ENCODE results near the gene FGF22. TPM values are rescaled to one million over a fixed set of nuclear protein-coding genes. Genes with fewer than 3 reads are reported as not detected.

FGF22 gene
- polyA plus RNA-seq, 2 of the 4 experiments (the other 2 are of a cell fraction), result 0.13 to 1.0 TPM

GRCh38 chr19:679418-680286 is 40.0 kb downstream of the FGF22 start (continued):
- no peak for TF ChIP-seq FOSL2 (IDR thresholded peaks at IDR 0.05)
- TF ChIP-seq FOSL2 (CRISPR knock-in tag; IDR thresholded peaks at IDR 0.05), result no peak
- TF ChIP-seq SMC3 (IDR thresholded peaks at IDR 0.05), result no peak
- no peak for TF ChIP-seq EP300 (IDR thresholded peaks at IDR 0.05)
- peak; percentile 9; the same call in 1 of the 2 replicates for TF ChIP-seq PBX3 (IDR thresholded peaks at IDR 0.05)
- peak; percentile 48; the same call in 1 of the 2 replicates for TF ChIP-seq PHF8 (IDR thresholded peaks at IDR 0.05; ENCODE audit: borderline replicate concordance, low read depth)
- no peak for TF ChIP-seq HDAC2 (IDR thresholded peaks at IDR 0.05)
- TF ChIP-seq MAX (IDR thresholded peaks at IDR 0.05), result no peak; the same call in 1 of the 2 replicates
- no peak for TF ChIP-seq HOXB13 (CRISPR knock-in tag; IDR thresholded peaks at IDR 0.05; ENCODE audit: low read depth)
- TF ChIP-seq JUN (IDR thresholded peaks at IDR 0.05), result peak in 1 of 2 experiments; percentile 87; a peak in 1 of 5 replicates
- TF ChIP-seq CTCF (IDR thresholded peaks at IDR 0.05), result no peak
- TF ChIP-seq CHD2 (IDR thresholded peaks at IDR 0.05; ENCODE audit: low read length, partially characterized antibody), result no peak
- TF ChIP-seq FOSB (CRISPR knock-in tag; IDR thresholded peaks at IDR 0.05), result no peak
- no peak for TF ChIP-seq HOXA7 (CRISPR knock-in tag; IDR thresholded peaks at IDR 0.05)
- TF ChIP-seq HES2 (IDR thresholded peaks at IDR 0.05), result no peak
- no peak for TF ChIP-seq MYC (IDR thresholded peaks at IDR 0.05; ENCODE audit: borderline replicate concordance, low read length)
- no peak for TF ChIP-seq FOXS1 (CRISPR knock-in tag; IDR thresholded peaks at IDR 0.05)
- 0 out of 2 replicates have a peak, but pooled peaks have one; percentile 38 for TF ChIP-seq EHF (CRISPR knock-in tag; IDR thresholded peaks at IDR 0.05)
- no peak for TF ChIP-seq SREBF2 (IDR thresholded peaks at IDR 0.05)
- TF ChIP-seq NPAS2 (CRISPR knock-in tag; IDR thresholded peaks at IDR 0.05; ENCODE audit: borderline replicate concordance), result no peak
- TF ChIP-seq TFCP2L1 (CRISPR knock-in tag; IDR thresholded peaks at IDR 0.05), result no peak
- no peak for TF ChIP-seq KDM5A (IDR thresholded peaks at IDR 0.05)
- TF ChIP-seq ZSCAN20 (CRISPR knock-in tag; IDR thresholded peaks at IDR 0.05), result no peak
- no peak for TF ChIP-seq ZFP36 (IDR thresholded peaks at IDR 0.05; ENCODE audit: borderline replicate concordance, partially characterized antibody)
- TF ChIP-seq POLR2A (IDR thresholded peaks at IDR 0.05; ENCODE audit: low read length), result no peak; the same call in 1 of the 2 replicates

GRCh38 chr19:680287-681028 is 40.8 kb downstream of the FGF22 start:
- no peaks in the 10 kb centered on the region for H3K9me3 ChIP-seq
- peak overlapping the region; percentile 99 for H3K27ac ChIP-seq
- no peak for FAIRE-seq
- WGBS (ENCODE audit: missing lambda C conversion rate), result 13% methylated on average over 2 of the region's 70 CpGs
- peak; percentile 71 to 98 for DNase-seq (ENCODE audit: low read depth in 1 of 2, low spot score in 1 of 2)
- POLR2A ChIA-PET, result interaction anchor here (0.6 to 0.8 kb wide), 3 partner anchors 23 to 93 kb away, joined by 3 to 5 read pairs (median 4); no protein-coding TSS in a partner anchor
- peak; percentile 48 to 56 for ATAC-seq
- peak overlapping the region; percentile 77 for H3K4me2 ChIP-seq
- peaks cover 21% of the 10 kb centered on the region for H3K4me1 ChIP-seq
- CTCF ChIA-PET, result interaction anchor here (0.8 to 1.9 kb wide), 4 partner anchors 11 to 96 kb away, joined by 3 to 7 read pairs (median 5); no protein-coding TSS in a partner anchor
- peak overlapping the region; percentile 64 for H3K4me3 ChIP-seq
- TF ChIP-seq HOXB5 (CRISPR knock-in tag; IDR thresholded peaks at IDR 0.05) (peak; percentile 4; the same call in 1 of the 2 replicates), NPAS2 (CRISPR knock-in tag; IDR thresholded peaks at IDR 0.05; ENCODE audit: borderline replicate concordance) (no peak), CBX8 (IDR thresholded peaks at IDR 0.05) (no peak), BCL3 (IDR thresholded peaks at IDR 0.05) (peak; percentile 60; the same call in 1 of the 3 replicates), KDM5A (IDR thresholded peaks at IDR 0.05) (no peak), E2F6 (IDR thresholded peaks at IDR 0.05; ENCODE audit: borderline replicate concordance, low read depth) (no peak), POLR2A (IDR thresholded peaks at IDR 0.05; ENCODE audit: low read length) (peak; percentile 79), GATA3 (IDR thresholded peaks at IDR 0.05; ENCODE audit: borderline replicate concordance) (peak; percentile 7; the same call in 1 of the 2 replicates), JUNB (IDR thresholded peaks at IDR 0.05) (no peak), RARB (CRISPR knock-in tag; IDR thresholded peaks at IDR 0.05) (no peak), MAFK (IDR thresholded peaks at IDR 0.05; ENCODE audit: partially characterized antibody) (no peak)
